Epithelial cell of proximal tubule (primary cell): ENCODE data around the gene TRERF1. TPM values are rescaled to one million over a fixed set of nuclear protein-coding genes. Genes with fewer than 3 reads are reported as not detected.
"Not testable (repeated sequence)": the region's sequence is repeated elsewhere in the genome, so short reads cannot be mapped to it uniquely, and the experiment has no call there.

ENCODE experiments used
- DNase-seq: peaks from one replicate; pipeline ENCODE4 v3.0.0-alpha.2; 2011; ENCODE audit warnings: low read depth
- H3K4me3 ChIP-seq: 2 replicates; pipeline ENCODE4 v1.5.1; 2011; ENCODE audit warnings: low read depth, mild to moderate bottlenecking, low read length
- CTCF ChIP-seq: conservative IDR thresholded peaks from 2 replicates; pipeline ENCODE4 v1.5.1; 2012; ENCODE audit warnings: low read depth, mild to moderate bottlenecking, low read length
- total RNA-seq: library from RNA; depleted of rRNA; stranded (reverse); fragments of >200 nt; gene quantifications from 2 replicates; pipeline ENCODE4 v1.2.3, GENCODE V29; 2015

TRERF1 gene
- total RNA-seq, 1 donor from 2014 or later, result 2.2 TPM

GRCh38 chr6:42449917-42450476 is 1.7 kb downstream of the TRERF1 start:
- no peak for TF ChIP-seq CTCF
- H3K4me3 ChIP-seq, result peak overlapping the region; percentile 79
- DNase-seq, result no peak

- TF ChIP-seq CTCF, result no peak
- no peak overlapping the region for H3K4me3 ChIP-seq
- no peak for DNase-seq
These were observed 2.6 kb downstream of the TRERF1 start for GRCh38 chr6:42448927-42449659.

- no peak overlapping the region for H3K4me3 ChIP-seq
- TF ChIP-seq CTCF, result no peak
- no peak for DNase-seq
These were observed 3.3 kb downstream of the TRERF1 start for GRCh38 chr6:42448391-42448790.

GRCh38 chr6:42446996-42447395 is 4.7 kb downstream of the TRERF1 start:
- no peak for DNase-seq
- TF ChIP-seq CTCF, result no peak
- H3K4me3 ChIP-seq, result no peak overlapping the region

- DNase-seq, result no peak
- no peak for TF ChIP-seq CTCF
- no peak overlapping the region for H3K4me3 ChIP-seq
These were observed 5.4 kb downstream of the TRERF1 start for GRCh38 chr6:42446370-42446769.

GRCh38 chr6:42445955-42446354 is 5.8 kb downstream of the TRERF1 start:
- H3K4me3 ChIP-seq, DNase-seq: not testable (repeated sequence)

GRCh38 chr6:42443312-42444060 is 8.2 kb downstream of the TRERF1 start:
- DNase-seq, result no peak
- no peak overlapping the region for H3K4me3 ChIP-seq
- no peak for TF ChIP-seq CTCF
